ENCODE measurements around the gene TRAM2. TPM values are rescaled to one million over a fixed set of nuclear protein-coding genes. Genes with fewer than 3 reads are reported as not detected.

The TRAM2 gene
- total RNA-seq, 1 donor from 2014 or later = 15.6 TPM

- H3K36me3 ChIP-seq (ENCODE audit: control insufficient read depth, insufficient read depth, low read length) = no peaks in the 10 kb centered on the region
Measured at GRCh38 chr6:52510213-52510562, 66.7 kb downstream of the TRAM2 start.

GRCh38 chr6:52509281-52510212 is 67.3 kb downstream of the TRAM2 start:
- no peak for TF ChIP-seq CTCF (IDR thresholded peaks at IDR 0.05; ENCODE audit: insufficient read depth, low read length, poor library complexity, severe bottlenecking)
- DNase-seq (ENCODE audit: low read depth) = no peak
- H3K36me3 ChIP-seq (ENCODE audit: control insufficient read depth, insufficient read depth, low read length) = no peaks in the 10 kb centered on the region

More at GRCh38 chr6:52510213-52510562, 66.7 kb downstream of the TRAM2 start:
- TF ChIP-seq CTCF (IDR thresholded peaks at IDR 0.05; ENCODE audit: insufficient read depth, low read length, poor library complexity, severe bottlenecking) = no peak
- Histone ChIP-seq H3K4me3 (ENCODE audit: low read depth, low read length) (no peak overlapping the region), H3K27me3 (ENCODE audit: control insufficient read depth, insufficient read depth, low read length) (no peaks in the 10 kb centered on the region)
- no peak for DNase-seq (ENCODE audit: low read depth)

GRCh38 chr6:52508261-52508739 is 68.6 kb downstream of the TRAM2 start:
- H3K4me3 ChIP-seq (ENCODE audit: low read depth, low read length) = no peak overlapping the region
- no peaks in the 10 kb centered on the region for H3K27me3 ChIP-seq (ENCODE audit: control insufficient read depth, insufficient read depth, low read length)
- H3K36me3 ChIP-seq (ENCODE audit: control insufficient read depth, insufficient read depth, low read length) = no peaks in the 10 kb centered on the region
- TF ChIP-seq CTCF (IDR thresholded peaks at IDR 0.05; ENCODE audit: insufficient read depth, low read length, poor library complexity, severe bottlenecking) = no peak
- DNase-seq (ENCODE audit: low read depth) = no peak

More at GRCh38 chr6:52509281-52510212, 67.3 kb downstream of the TRAM2 start:
- H3K4me3 ChIP-seq (ENCODE audit: low read depth, low read length) = no peak overlapping the region
- H3K27me3 ChIP-seq (ENCODE audit: control insufficient read depth, insufficient read depth, low read length) = no peaks in the 10 kb centered on the region

GRCh38 chr6:52507557-52508260 is 69.2 kb downstream of the TRAM2 start:
- Histone ChIP-seq H3K27me3 (ENCODE audit: control insufficient read depth, insufficient read depth, low read length) (no peaks in the 10 kb centered on the region), H3K36me3 (ENCODE audit: control insufficient read depth, insufficient read depth, low read length) (no peaks in the 10 kb centered on the region), H3K4me3 (ENCODE audit: low read depth, low read length) (no peak overlapping the region)
- DNase-seq (ENCODE audit: low read depth) = no peak
- TF ChIP-seq CTCF (IDR thresholded peaks at IDR 0.05; ENCODE audit: insufficient read depth, low read length, poor library complexity, severe bottlenecking) = no peak

GRCh38 chr6:52506476-52506875 is 70.4 kb downstream of the TRAM2 start:
- no peaks in the 10 kb centered on the region for H3K36me3 ChIP-seq (ENCODE audit: control insufficient read depth, insufficient read depth, low read length)
- H3K4me3 ChIP-seq (ENCODE audit: low read depth, low read length) = no peak overlapping the region
- H3K27me3 ChIP-seq (ENCODE audit: control insufficient read depth, insufficient read depth, low read length) = no peaks in the 10 kb centered on the region
- no peak for DNase-seq (ENCODE audit: low read depth)
- no peak for TF ChIP-seq CTCF (IDR thresholded peaks at IDR 0.05; ENCODE audit: insufficient read depth, low read length, poor library complexity, severe bottlenecking)

Data from kidney epithelial cell (primary cell).